ENCODE measurements around the gene TENM4.

DNA sequence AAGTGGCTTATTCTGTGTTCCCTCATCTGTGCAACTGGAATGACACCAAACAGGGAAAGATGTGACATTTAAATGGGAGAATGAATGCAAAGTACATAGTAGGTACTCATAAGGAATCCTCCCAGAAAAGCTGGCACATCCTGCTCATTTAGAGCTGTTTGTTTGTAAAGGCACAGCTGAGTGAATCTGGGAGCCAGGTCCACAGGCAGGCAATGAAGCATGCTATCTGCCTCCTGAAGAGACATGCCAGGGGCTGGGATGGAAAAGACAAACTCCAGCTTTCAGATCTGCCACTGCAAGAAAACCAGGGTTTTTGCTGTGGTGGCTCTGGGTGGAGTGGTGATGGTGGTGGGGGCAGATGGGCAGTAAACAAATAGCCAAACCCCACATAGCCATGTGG is 150.1 kb downstream of the TENM4 start:
- TF ChIP-seq EZH2 (IDR thresholded peaks at IDR 0.05; ENCODE audit: borderline replicate concordance, insufficient read depth, low read length, poor library complexity, severe bottlenecking) (no peak), POLR2AphosphoS5 (IDR thresholded peaks at IDR 0.05) (no peak), MXI1 (conservative IDR thresholded peaks at IDR 0.05; ENCODE audit: poor library complexity, severe bottlenecking) (no peak), TAF1 (IDR thresholded peaks at IDR 0.05; ENCODE audit: low read depth) (no peak)
- TF ChIP-seq, protein P1, sequence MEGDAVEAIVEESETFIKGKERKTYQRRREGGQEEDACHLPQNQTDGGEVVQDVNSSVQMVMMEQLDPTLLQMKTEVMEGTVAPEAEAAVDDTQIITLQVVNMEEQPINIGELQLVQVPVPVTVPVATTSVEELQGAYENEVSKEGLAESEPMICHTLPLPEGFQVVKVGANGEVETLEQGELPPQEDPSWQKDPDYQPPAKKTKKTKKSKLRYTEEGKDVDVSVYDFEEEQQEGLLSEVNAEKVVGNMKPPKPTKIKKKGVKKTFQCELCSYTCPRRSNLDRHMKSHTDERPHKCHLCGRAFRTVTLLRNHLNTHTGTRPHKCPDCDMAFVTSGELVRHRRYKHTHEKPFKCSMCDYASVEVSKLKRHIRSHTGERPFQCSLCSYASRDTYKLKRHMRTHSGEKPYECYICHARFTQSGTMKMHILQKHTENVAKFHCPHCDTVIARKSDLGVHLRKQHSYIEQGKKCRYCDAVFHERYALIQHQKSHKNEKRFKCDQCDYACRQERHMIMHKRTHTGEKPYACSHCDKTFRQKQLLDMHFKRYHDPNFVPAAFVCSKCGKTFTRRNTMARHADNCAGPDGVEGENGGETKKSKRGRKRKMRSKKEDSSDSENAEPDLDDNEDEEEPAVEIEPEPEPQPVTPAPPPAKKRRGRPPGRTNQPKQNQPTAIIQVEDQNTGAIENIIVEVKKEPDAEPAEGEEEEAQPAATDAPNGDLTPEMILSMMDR (IDR thresholded peaks at IDR 0.05; ENCODE audit: poor library complexity, severe bottlenecking), result no peak
